H1 (cell line): ENCODE measurements around the gene RNF146. TPM values are rescaled to one million over a fixed set of nuclear protein-coding genes. Genes with fewer than 3 reads are reported as not detected.

Source experiments
- CTCF ChIA-PET: fragments of 300-600 bp; sonication (Branson Sonifier 250); formaldehyde crosslinking; loops from one replicate; lab custom pipeline; 2021; ENCODE audit not compliant: partially characterized antibody; lab: Charles Lee
- POLR2A ChIA-PET: fragments of 300-600 bp; sonication (Branson Sonifier 250); formaldehyde crosslinking; loops from one replicate; lab custom pipeline; 2021; ENCODE audit warnings: inconsistent platforms; ENCODE audit not compliant: partially characterized antibody; lab: Charles Lee
- DNase-seq, 2 experiments: peaks; one replicate each; pipeline versions ENCODE4 v3.0.0 to v3.0.0-alpha.2; 2010 to 2022; ENCODE audit warnings: low spot score in 2 of 2, low read depth in 1 of 2, mixed read lengths in 1 of 2
- FAIRE-seq: peaks from 2 replicates; lab custom pipeline; 2011; peaks lifted over from hg19 to GRCh38; lab: Jason Lieb, UNC
- H2AFZ ChIP-seq: 2 replicates; pipeline ENCODE4 v1.8.1; 2012; ENCODE audit warnings: low read length, inconsistent platforms
- H2AK5ac ChIP-seq: 2 replicates; pipeline ENCODE4 v1.6.1; 2013; ENCODE audit warnings: low read depth, low read length
- H2BK120ac ChIP-seq: replicated peaks from 2 replicates; pipeline ENCODE3; 2013; ENCODE audit warnings: low read depth, low read length, inconsistent platforms
- H2BK12ac ChIP-seq: 2 replicates; pipeline ENCODE4 v1.6.1; 2013; ENCODE audit warnings: low read depth, low read length
- H2BK15ac ChIP-seq: 2 replicates; pipeline ENCODE4 v1.6.1; 2013; ENCODE audit warnings: low read length
- H2BK20ac ChIP-seq: 2 replicates; pipeline ENCODE4 v1.6.1; 2013; ENCODE audit warnings: low read length
- H2BK5ac ChIP-seq: 2 replicates; pipeline ENCODE4 v1.6.1; 2013; ENCODE audit warnings: low read depth, low read length
- H3K14ac ChIP-seq: 2 replicates; pipeline ENCODE4 v1.6.1; 2013; ENCODE audit warnings: inconsistent platforms; ENCODE audit not compliant: insufficient read length
- H3K18ac ChIP-seq: 2 replicates; pipeline ENCODE4 v1.6.1; 2013; ENCODE audit warnings: low read length; ENCODE audit errors: extremely low read depth
- H3K23ac ChIP-seq: 2 replicates; pipeline ENCODE4 v1.6.1; 2013; ENCODE audit warnings: inconsistent platforms; ENCODE audit not compliant: insufficient read length
- H3K23me2 ChIP-seq: 2 replicates; pipeline ENCODE4 v1.6.1; 2013; ENCODE audit warnings: low read depth, low read length
- H3K27ac ChIP-seq: 2 replicates; pipeline ENCODE4 v1.6.1; 2011; ENCODE audit warnings: low read depth, low read length, inconsistent platforms
- H3K27me3 ChIP-seq, 4 experiments: replicated peaks in 1 of 4; 1 replicate in 1 of 4; 2 replicates in 3 of 4; pipeline versions ENCODE4 v1.6.1 to v1.8.1; 2011 to 2013; ENCODE audit warnings: low read length in 3 of 4, mild to moderate bottlenecking in 3 of 4, inconsistent platforms in 2 of 4, mixed read lengths in 2 of 4, moderate library complexity in 1 of 4; ENCODE audit not compliant: control insufficient read depth in 3 of 4, insufficient read depth in 3 of 4; ENCODE audit errors: extremely low read depth in 1 of 4
- H3K36me3 ChIP-seq, 4 experiments: 2 replicates each; pipeline versions ENCODE4 v1.6.1 to v1.8.1; 2011 to 2013; ENCODE audit warnings: mild to moderate bottlenecking in 4 of 4, low read length in 3 of 4, moderate library complexity in 2 of 4, control low read depth in 1 of 4, inconsistent platforms in 1 of 4; ENCODE audit not compliant: insufficient read depth in 4 of 4, control insufficient read depth in 2 of 4
- H3K4ac ChIP-seq: replicated peaks from 2 replicates; pipeline ENCODE3; 2013; ENCODE audit warnings: low read length, low read depth, mixed read lengths, inconsistent platforms; ENCODE audit not compliant: insufficient read length
- H3K4me1 ChIP-seq, 4 experiments: replicated peaks in 1 of 4; 1 replicate in 1 of 4; 2 replicates in 3 of 4; pipeline versions ENCODE4 v1.6.1 to v1.8.1; 2011 to 2013; ENCODE audit warnings: low read length in 3 of 4, inconsistent platforms in 2 of 4, mixed read lengths in 1 of 4; ENCODE audit not compliant: insufficient read depth in 4 of 4, control insufficient read depth in 3 of 4
- H3K4me2 ChIP-seq, 2 experiments: 2 replicates each; pipeline versions ENCODE4 v1.6.1 to v1.8.1; 2011 to 2013; ENCODE audit warnings: low read depth in 2 of 2, low read length in 2 of 2, control low read depth in 1 of 2, inconsistent platforms in 1 of 2, mild to moderate bottlenecking in 1 of 2; ENCODE audit not compliant: insufficient read depth in 1 of 2
- H3K4me3 ChIP-seq, 4 experiments: fragments of 200-600, 300-600 bp in 1 of 4; sonication (generic), shearing (Covaris generic), sonication (Bioruptor Twin) in 1 of 4; 2 replicates each; pipeline versions ENCODE4 v1.5.1 to v1.8.1; 2011 to 2016; ENCODE audit warnings: low read length in 4 of 4, low read depth in 3 of 4, control low read depth in 2 of 4, inconsistent platforms in 2 of 4, mild to moderate bottlenecking in 2 of 4, mixed read lengths in 1 of 4, moderate library complexity in 1 of 4; ENCODE audit not compliant: insufficient read depth in 2 of 4; ENCODE audit errors: extremely low read depth in 1 of 4
- H3K56ac ChIP-seq: replicated peaks from 2 replicates; pipeline ENCODE3; 2013; ENCODE audit warnings: low read depth, mild to moderate bottlenecking, mixed read lengths, low read length, inconsistent platforms; ENCODE audit not compliant: insufficient read length
- H3K79me1 ChIP-seq: 2 replicates; pipeline ENCODE4 v1.6.1; 2013; ENCODE audit warnings: low read depth, low read length, control low read depth
- H3K79me2 ChIP-seq, 2 experiments: 2 replicates each; pipeline versions ENCODE4 v1.6.1 to v1.8.1; 2012 to 2013; ENCODE audit warnings: low read length in 2 of 2, mild to moderate bottlenecking in 2 of 2, inconsistent platforms in 1 of 2; ENCODE audit not compliant: insufficient read depth in 2 of 2, control insufficient read depth in 1 of 2
- H3K9ac ChIP-seq, 4 experiments: replicated peaks in 1 of 4; 1 replicate in 1 of 4; 2 replicates in 3 of 4; pipeline versions ENCODE4 v1.6.1 to v1.8.1; 2011 to 2013; ENCODE audit warnings: low read depth in 3 of 4, low read length in 3 of 4, control low read depth in 2 of 4, mild to moderate bottlenecking in 2 of 4, moderate library complexity in 2 of 4, inconsistent platforms in 1 of 4; ENCODE audit errors: extremely low read depth in 1 of 4
- H3K9me3 ChIP-seq, 2 experiments: 2 replicates each; pipeline versions ENCODE4 v1.6.1 to v1.8.1; 2012 to 2013; ENCODE audit warnings: mild to moderate bottlenecking in 2 of 2, moderate library complexity in 2 of 2, control low read depth in 1 of 2, inconsistent platforms in 1 of 2, low read depth in 1 of 2, low read length in 1 of 2, mixed read lengths in 1 of 2; ENCODE audit not compliant: insufficient read depth in 2 of 2
- H4K20me1 ChIP-seq, 2 experiments: replicated peaks in 1 of 2; 2 replicates each; pipeline versions ENCODE3 to v1.8.1; 2011 to 2013; ENCODE audit warnings: inconsistent platforms in 2 of 2, low read length in 2 of 2, mild to moderate bottlenecking in 1 of 2; ENCODE audit not compliant: insufficient read depth in 2 of 2, control insufficient read depth in 1 of 2
- H4K5ac ChIP-seq: 2 replicates; pipeline ENCODE4 v1.6.1; 2013; ENCODE audit warnings: low read length, low read depth, mixed read lengths, inconsistent platforms; ENCODE audit not compliant: insufficient read length
- H4K8ac ChIP-seq: 2 replicates; pipeline ENCODE4 v1.8.0; 2013; ENCODE audit warnings: mild to moderate bottlenecking, moderate library complexity, low read length, inconsistent platforms; ENCODE audit not compliant: insufficient read depth; ENCODE audit errors: extremely low read depth
- H4K91ac ChIP-seq: replicated peaks from 2 replicates; pipeline ENCODE3; 2013; ENCODE audit warnings: low read length, mixed read lengths, inconsistent platforms; ENCODE audit not compliant: insufficient read length
- MAFK ChIP-seq: IDR thresholded peaks from 2 replicates; pipeline ENCODE4 v1.6.1; 2012; ENCODE audit warnings: low read depth, mild to moderate bottlenecking, improper control_type of control experiment, low read length
- WGBS, 2 experiments: shearing (Covaris generic) in 1 of 2; methylation state at CpG; one replicate each; pipeline versions ENCODE4 v1.1.6 to v1.1.7; 2013 to 2015; ENCODE audit warnings: low lambda C conversion rate in 2 of 2, mixed read lengths in 2 of 2, inconsistent platforms in 1 of 2, low coverage in 1 of 2, missing lambda C conversion rate in 1 of 2; ENCODE audit not compliant: insufficient replicate concordance in 2 of 2, insufficient coverage in 1 of 2, insufficient read length in 1 of 2; ENCODE audit errors: extremely low coverage in 1 of 2, missing lambda C conversion rate in 1 of 2; 5-methylcytosine and 5-hydroxymethylcytosine counted together
- polyA plus RNA-seq, 7 experiments: library from polyadenylated mRNA; depleted of rRNA in 3 of 7; stranded (reverse) in 5 of 7; unstranded in 2 of 7; fragments of >200 nt in 5 of 7; fragments of 200-250 nt in 2 of 7; gene quantifications; 1 replicate in 5 of 7; 2 replicates in 1 of 7; 4 replicates in 1 of 7; pipeline versions ENCODE4 v1.2.1 to v1.2.3, GENCODE V29; 2011 to 2013; ENCODE audit warnings: missing spikeins in 2 of 7, mixed read lengths in 2 of 7
- total RNA-seq: library from RNA; stranded (reverse); fragmentation: NEBNext Ultra II Directional; extraction: Animal tissue kit (Norgen Biotek cat#: 25700); gene quantifications from 2 replicates; pipeline ENCODE4 v1.2.1, GENCODE V29; 2021

RNF146 gene
- total and polyA plus RNA-seq, 2 of the 8 experiments (the other 6 are each of a cell fraction or from before 2014, with no cell fraction given), result 16.1 to 30.8 TPM

DNA sequence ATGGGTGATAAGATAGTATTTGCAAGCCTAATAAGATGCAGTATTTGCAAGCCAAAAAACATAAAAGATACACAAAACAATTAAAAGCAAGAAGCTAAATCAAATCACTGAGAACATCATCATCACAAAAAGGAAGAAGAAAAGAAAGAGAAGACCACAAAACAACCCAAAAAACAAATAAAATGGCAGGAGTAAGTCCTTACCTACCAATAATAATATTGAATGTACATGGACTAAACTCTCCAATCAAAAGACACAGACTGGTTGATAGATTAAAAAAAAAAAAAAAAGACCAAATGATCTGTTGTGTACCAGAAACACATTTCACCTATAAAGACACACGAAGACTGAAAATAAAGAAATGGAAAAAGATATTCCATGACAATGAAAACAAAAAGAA lies 39.1 kb downstream of the RNF146 start:
- Histone ChIP-seq H3K4me3 (no peak overlapping the region), H4K20me1 (peaks cover 0 to 3% of the 10 kb centered on the region in 2 experiments), H2AK5ac (no peak overlapping the region), H2AFZ (no peak overlapping the region), H3K4me1 (no peaks in the 10 kb centered on the region; a peak in 1 of 7 replicates), H2BK20ac (no peak overlapping the region), H4K5ac (no peak overlapping the region), H3K27ac (no peak overlapping the region), H4K8ac (no peak overlapping the region), H3K23ac (no peak overlapping the region), H2BK5ac (no peak overlapping the region), H3K14ac (no peak overlapping the region), H2BK12ac (no peak overlapping the region), H3K27me3 (no peaks in the 10 kb centered on the region), H3K18ac (no peak overlapping the region), H2BK15ac (no peak overlapping the region), H2BK120ac (no peak overlapping the region)
- ChIA-PET POLR2A (no interaction called here), CTCF (interaction anchor here (3.3 kb wide), 1 partner anchor 114 kb away, joined by 25 read pairs; no protein-coding TSS in a partner anchor)
- FAIRE-seq, result no peak
- 100% methylated on average over 1 of the region's 1 CpG; no CpG with 5 or more reads in 1 of the 2 experiments for WGBS, 2 experiments
- TF ChIP-seq MAFK, result no peak
- TF ChIP-seq, all 59 proteins: peak for 0
- no peak overlapping the region for H4K91ac ChIP-seq
- no peaks in the 10 kb centered on the region for H3K23me2 ChIP-seq
- no peak for DNase-seq
- peaks cover 0 to 24% of the 10 kb centered on the region in 2 experiments; a peak in 2 of 4 replicates for H3K79me2 ChIP-seq
- H3K79me1 ChIP-seq, result no peaks in the 10 kb centered on the region
- no peak overlapping the region for H3K4ac ChIP-seq
- no peak overlapping the region for H3K4me2 ChIP-seq
- no peaks in the 10 kb centered on the region for H3K9me3 ChIP-seq
- no peak overlapping the region for H3K56ac ChIP-seq
- peaks cover 0 to 2% (median 0%) of the 10 kb centered on the region in 4 experiments; a peak in 1 of 8 replicates for H3K36me3 ChIP-seq
- no peak overlapping the region for H3K9ac ChIP-seq
